OCI-LY7 (cell line): ENCODE results near the gene CWC27. TPM values are rescaled to one million over a fixed set of nuclear protein-coding genes. Genes with fewer than 3 reads are reported as not detected.

Source experiments
- BruUV-seq: library from RNA; stranded (reverse); fragments of 400-500 nt; replicated peaks from 2 replicates; lab custom pipeline; 2021; lab: Mats Ljungman, UMichigan
- CTCF ChIA-PET: fragments of 300-600 bp; sonication (Branson Sonifier 250); formaldehyde crosslinking; loops from one replicate; lab custom pipeline; 2022; ENCODE audit warnings: antibody characterized with exemption; ENCODE audit not compliant: unreplicated experiment; lab: Charles Lee
- POLR2A ChIA-PET: fragments of 300-600 bp; sonication (Branson Sonifier 250); formaldehyde crosslinking; loops from one replicate; lab custom pipeline; 2022; ENCODE audit warnings: antibody characterized with exemption; lab: Charles Lee
- DNase-seq: peaks from one replicate; pipeline ENCODE4 v3.0.0-alpha.2; 2015; ENCODE audit warnings: low spot score
- H2AFZ ChIP-seq: fragments of 200-600 bp; sonication (generic), shearing (Covaris generic); 2 replicates; pipeline ENCODE4 v1.6.1; 2014; ENCODE audit warnings: mild to moderate bottlenecking, antibody characterized with exemption, low read length, moderate library complexity
- H3K27ac ChIP-seq: fragments of 200-600 bp; sonication (generic); 2 replicates; pipeline ENCODE4 v1.5.1; 2014; ENCODE audit warnings: mixed run types, low read depth, mild to moderate bottlenecking, moderate library complexity, low read length, inconsistent platforms; ENCODE audit not compliant: poor library complexity, severe bottlenecking
- H3K36me3 ChIP-seq: fragments of 200-600 bp; sonication (generic); 2 replicates; pipeline ENCODE4 v1.6.1; 2014; ENCODE audit warnings: mild to moderate bottlenecking, antibody characterized with exemption, low read length, moderate library complexity, mixed read lengths; ENCODE audit not compliant: insufficient read depth
- H3K4me1 ChIP-seq: fragments of 200-600 bp; sonication (generic); 2 replicates; pipeline ENCODE4 v1.5.1; 2014; ENCODE audit warnings: mild to moderate bottlenecking, low read length; ENCODE audit not compliant: insufficient read depth, poor library complexity, severe bottlenecking
- H3K4me2 ChIP-seq: fragments of 200-600 bp; sonication (generic); 2 replicates; pipeline ENCODE4 v1.6.1; 2014; ENCODE audit warnings: mild to moderate bottlenecking, low read length
- H3K4me3 ChIP-seq: fragments of 200-600 bp; sonication (generic); 2 replicates; pipeline ENCODE4 v1.5.1; 2014; ENCODE audit warnings: mild to moderate bottlenecking, low read depth, low read length; ENCODE audit not compliant: poor library complexity, severe bottlenecking
- H3K79me2 ChIP-seq: fragments of 200-600 bp; sonication (generic); 2 replicates; pipeline ENCODE4 v1.6.1; 2016; ENCODE audit warnings: low read depth, mild to moderate bottlenecking, low read length, moderate library complexity, mixed read lengths; ENCODE audit not compliant: insufficient read depth
- H3K9me2 ChIP-seq: fragments of 200-600 bp; sonication (generic); 2 replicates; pipeline ENCODE4 v1.6.1; 2016; ENCODE audit warnings: mild to moderate bottlenecking, low read length, mixed read lengths; ENCODE audit not compliant: insufficient read depth
- H3K9me3 ChIP-seq: fragments of 200-600 bp; sonication (generic); 2 replicates; pipeline ENCODE4 v1.6.1; 2014; ENCODE audit warnings: mild to moderate bottlenecking, mixed run types, low read length, mixed read lengths
- H4K20me1 ChIP-seq: fragments of 200-600 bp; sonication (generic); 2 replicates; pipeline ENCODE4 v1.6.1; 2014; ENCODE audit warnings: mild to moderate bottlenecking, antibody characterized with exemption, low read length, moderate library complexity, mixed read lengths; ENCODE audit not compliant: insufficient read depth
- EZH2phosphoT487 ChIP-seq: fragments of 200-600 bp; sonication (generic); IDR thresholded peaks from 2 replicates; pipeline ENCODE4 v1.6.1; 2018; ENCODE audit warnings: low read depth, borderline replicate concordance, mild to moderate bottlenecking, mixed run types, antibody characterized with exemption, low read length, moderate library complexity, mixed read lengths
- intact Hi-C: fragments of 100-400 bp; cut with micrococcal nuclease; formaldehyde crosslinking; loops from one replicate; pipeline ENCODE4 v1.10.0; 2022; ENCODE audit not compliant: unreplicated experiment
- total RNA-seq, 2 experiments: library from RNA; depleted of rRNA in 1 of 2; stranded (reverse); fragments of >200 nt in 1 of 2; shearing (Covaris generic) in 1 of 2; gene quantifications; 2 replicates each; pipeline ENCODE4 v1.2.3, GENCODE V29; 2014 to 2022
- TF ChIP-seq, protein P1 (sequence below): fragments of 200-600 bp; sonication (generic); conservative IDR thresholded peaks from 2 replicates; pipeline ENCODE4 v1.5.1; 2014; ENCODE audit warnings: mild to moderate bottlenecking, antibody characterized with exemption, low read length, moderate library complexity, mixed read lengths

The CWC27 gene
- total RNA-seq, 2 experiments from 2014 or later, result 15.4 to 33.1 TPM

GRCh38 chr5:64754066-64754465 is 14.7 kb upstream of the CWC27 start:
- Histone ChIP-seq H3K9me2 (no peaks in the 10 kb centered on the region), H3K4me1 (no peaks in the 10 kb centered on the region), H3K79me2 (peaks cover 20% of the 10 kb centered on the region; the same call in 1 of the 2 replicates), H2AFZ (no peak overlapping the region), H3K4me2 (no peak overlapping the region), H4K20me1 (no peaks in the 10 kb centered on the region), H3K9me3 (no peaks in the 10 kb centered on the region), H3K4me3 (no peak overlapping the region), H3K27ac (no peak overlapping the region), H3K36me3 (peaks cover 30% of the 10 kb centered on the region)
- POLR2A ChIA-PET, result interaction anchor here (0.7 to 2.1 kb wide), 3 partner anchors 9 to 75 kb away, joined by 4 to 8 read pairs (median 7); partner anchors contain the start of genes CWC27 and SREK1IP1
- intact Hi-C loops, result no loop called here
- TF ChIP-seq, protein P1, sequence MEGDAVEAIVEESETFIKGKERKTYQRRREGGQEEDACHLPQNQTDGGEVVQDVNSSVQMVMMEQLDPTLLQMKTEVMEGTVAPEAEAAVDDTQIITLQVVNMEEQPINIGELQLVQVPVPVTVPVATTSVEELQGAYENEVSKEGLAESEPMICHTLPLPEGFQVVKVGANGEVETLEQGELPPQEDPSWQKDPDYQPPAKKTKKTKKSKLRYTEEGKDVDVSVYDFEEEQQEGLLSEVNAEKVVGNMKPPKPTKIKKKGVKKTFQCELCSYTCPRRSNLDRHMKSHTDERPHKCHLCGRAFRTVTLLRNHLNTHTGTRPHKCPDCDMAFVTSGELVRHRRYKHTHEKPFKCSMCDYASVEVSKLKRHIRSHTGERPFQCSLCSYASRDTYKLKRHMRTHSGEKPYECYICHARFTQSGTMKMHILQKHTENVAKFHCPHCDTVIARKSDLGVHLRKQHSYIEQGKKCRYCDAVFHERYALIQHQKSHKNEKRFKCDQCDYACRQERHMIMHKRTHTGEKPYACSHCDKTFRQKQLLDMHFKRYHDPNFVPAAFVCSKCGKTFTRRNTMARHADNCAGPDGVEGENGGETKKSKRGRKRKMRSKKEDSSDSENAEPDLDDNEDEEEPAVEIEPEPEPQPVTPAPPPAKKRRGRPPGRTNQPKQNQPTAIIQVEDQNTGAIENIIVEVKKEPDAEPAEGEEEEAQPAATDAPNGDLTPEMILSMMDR, result no peak
- no peak for TF ChIP-seq EZH2phosphoT487
- CTCF ChIA-PET, result no interaction called here
- DNase-seq, result no peak
- no TSS peak for BruUV-seq

DNA sequence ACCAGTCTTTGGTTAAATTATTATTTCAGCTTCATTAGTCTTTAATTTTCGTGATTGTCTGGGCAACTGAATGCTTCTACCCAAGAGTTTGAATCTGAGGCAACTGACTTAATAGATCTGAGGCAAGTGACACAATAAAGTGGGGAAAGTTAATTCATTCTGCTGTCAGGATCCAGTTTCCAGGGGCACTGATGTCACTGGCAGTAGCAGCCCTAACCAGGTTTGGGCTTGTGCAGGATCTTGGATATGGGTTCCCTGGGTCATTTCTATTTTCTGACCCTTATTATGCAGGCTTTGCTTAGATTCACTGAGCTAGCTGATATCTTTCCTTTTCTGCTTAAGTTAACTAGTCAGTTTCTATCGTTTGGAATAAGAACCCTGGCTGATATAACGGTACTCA is 9.8 kb upstream of the CWC27 start:
- POLR2A ChIA-PET, result interaction anchor here (1.4 kb wide), 1 partner anchor 10 kb away, joined by 6 read pairs; the partner anchor contains the start of genes CWC27 and SREK1IP1
- intact Hi-C loops, result no loop called here
- no peaks in the 10 kb centered on the region for H3K4me1 ChIP-seq

More for the DNA sequence above, 9.8 kb upstream of the CWC27 start:
- no peak overlapping the region for H2AFZ ChIP-seq
- H3K36me3 ChIP-seq, result peaks cover 31% of the 10 kb centered on the region
- H3K4me3 ChIP-seq, result no peak overlapping the region
- BruUV-seq, result no TSS peak
- no peak for TF ChIP-seq EZH2phosphoT487
- TF ChIP-seq, protein P1, result no peak
- no peak overlapping the region for H3K4me2 ChIP-seq
- DNase-seq, result no peak
- no peaks in the 10 kb centered on the region for H3K9me3 ChIP-seq
- H4K20me1 ChIP-seq, result peaks cover 5% of the 10 kb centered on the region; the same call in 1 of the 2 replicates
- peaks cover 31% of the 10 kb centered on the region; the same call in 1 of the 2 replicates for H3K79me2 ChIP-seq
- H3K9me2 ChIP-seq, result no peaks in the 10 kb centered on the region
- no peak overlapping the region for H3K27ac ChIP-seq
- CTCF ChIA-PET, result no interaction called here
